Activated gamma-delta T cell treated with anti-CD3 and anti-CD28 coated beads, Interleukin-2, amount 50 U/mL, for 16 hours (primary cell): ENCODE results near the gene ANKRD65.
"Not testable (repeated sequence)": the region's sequence is repeated elsewhere in the genome, so short reads cannot be mapped to it uniquely, and the experiment has no call there.

Source experiments
- DNase-seq: peaks from one replicate; pipeline ENCODE4 v3.0.0-alpha.2; 2020; ENCODE audit warnings: low read depth

The ANKRD65 gene

DNA sequence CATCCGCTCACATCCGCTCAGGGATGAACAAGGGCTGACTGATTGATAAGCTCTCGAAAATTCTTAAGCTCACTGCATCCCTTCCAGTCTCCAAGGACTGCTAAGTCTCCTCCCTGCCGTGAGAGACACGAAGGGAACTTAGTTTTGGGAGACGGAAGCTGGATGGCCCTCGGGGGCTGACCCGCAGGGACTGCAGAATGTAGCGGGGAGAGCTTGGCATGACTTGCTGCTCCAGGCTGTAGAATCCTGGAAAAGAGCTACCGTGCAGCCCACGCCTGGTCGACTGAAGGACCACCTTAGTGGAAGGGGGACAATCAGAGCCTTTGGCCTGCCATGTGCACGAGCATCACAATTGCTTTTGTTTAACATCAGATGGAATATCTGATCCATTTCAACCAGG, 5.3 kb downstream of the ANKRD65 start:
- no peak for DNase-seq

DNA sequence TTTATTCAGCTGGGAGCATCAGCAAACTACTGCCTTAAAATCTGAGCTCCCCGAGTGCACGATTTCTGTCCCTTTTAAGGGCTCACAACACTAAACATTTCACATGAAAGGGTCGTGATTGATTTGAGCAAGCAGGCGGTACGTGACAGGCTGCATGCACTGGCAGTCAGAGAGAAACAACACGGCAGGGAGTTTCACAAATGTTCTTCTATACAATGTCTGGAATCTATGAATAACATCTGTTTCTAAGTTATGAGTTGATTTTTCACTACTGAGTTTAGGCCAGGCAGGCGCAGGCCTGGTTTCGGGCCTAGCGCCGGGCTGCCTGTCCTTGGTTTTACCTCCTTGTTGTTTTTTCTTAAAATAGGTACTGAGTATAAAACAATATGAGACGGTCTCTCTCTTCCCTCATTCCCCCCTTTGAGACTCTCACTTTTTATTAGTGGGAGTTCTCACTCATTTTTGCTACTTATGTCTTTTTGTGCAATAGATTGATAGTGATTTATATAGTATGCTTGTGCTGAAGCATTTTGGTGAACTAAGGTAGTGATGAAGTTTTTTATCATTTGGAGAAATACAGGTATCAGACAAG, 8.7 kb downstream of the ANKRD65 start:
- DNase-seq: not testable (repeated sequence)

DNA sequence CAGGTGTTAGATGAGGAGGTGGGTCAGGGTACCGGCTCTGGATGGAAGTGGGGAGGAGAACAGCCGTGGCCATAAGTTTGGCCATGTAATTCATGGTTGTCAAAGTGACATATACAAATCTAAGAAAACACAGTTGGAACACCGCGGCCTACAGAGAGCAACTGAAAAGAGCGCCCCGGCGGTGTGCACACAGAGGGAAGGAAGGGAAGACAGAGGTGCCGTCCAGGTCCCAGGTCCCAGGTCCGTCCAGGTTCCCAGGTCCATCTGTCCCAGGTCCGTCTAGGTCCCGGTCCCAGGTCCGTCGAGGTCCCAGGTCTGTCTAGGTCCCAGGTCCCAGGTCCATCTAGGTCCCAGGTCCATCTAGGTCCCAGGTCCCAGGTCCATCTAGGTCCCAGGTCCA, 9.4 kb downstream of the ANKRD65 start:
- no peak for DNase-seq

DNA sequence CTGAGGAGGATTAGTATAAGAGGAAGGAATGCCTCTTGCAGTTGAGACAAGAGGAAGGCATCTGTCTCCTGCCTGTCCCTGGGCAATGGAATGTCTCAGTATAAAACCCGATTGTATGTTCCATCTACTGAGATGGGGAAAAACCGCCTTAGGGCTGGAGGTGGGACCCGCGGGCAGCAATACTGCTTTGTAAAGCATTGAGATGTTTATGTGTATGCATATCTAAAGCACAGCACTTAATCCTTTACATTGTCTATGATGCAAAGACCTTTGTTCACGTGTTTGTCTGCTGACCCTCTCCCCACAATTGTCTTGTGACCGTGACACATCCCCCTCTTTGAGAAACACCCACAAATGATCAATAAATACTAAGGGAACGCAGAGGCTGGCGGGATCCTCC, 10.8 kb downstream of the ANKRD65 start:
- DNase-seq: not testable (repeated sequence)

DNA sequence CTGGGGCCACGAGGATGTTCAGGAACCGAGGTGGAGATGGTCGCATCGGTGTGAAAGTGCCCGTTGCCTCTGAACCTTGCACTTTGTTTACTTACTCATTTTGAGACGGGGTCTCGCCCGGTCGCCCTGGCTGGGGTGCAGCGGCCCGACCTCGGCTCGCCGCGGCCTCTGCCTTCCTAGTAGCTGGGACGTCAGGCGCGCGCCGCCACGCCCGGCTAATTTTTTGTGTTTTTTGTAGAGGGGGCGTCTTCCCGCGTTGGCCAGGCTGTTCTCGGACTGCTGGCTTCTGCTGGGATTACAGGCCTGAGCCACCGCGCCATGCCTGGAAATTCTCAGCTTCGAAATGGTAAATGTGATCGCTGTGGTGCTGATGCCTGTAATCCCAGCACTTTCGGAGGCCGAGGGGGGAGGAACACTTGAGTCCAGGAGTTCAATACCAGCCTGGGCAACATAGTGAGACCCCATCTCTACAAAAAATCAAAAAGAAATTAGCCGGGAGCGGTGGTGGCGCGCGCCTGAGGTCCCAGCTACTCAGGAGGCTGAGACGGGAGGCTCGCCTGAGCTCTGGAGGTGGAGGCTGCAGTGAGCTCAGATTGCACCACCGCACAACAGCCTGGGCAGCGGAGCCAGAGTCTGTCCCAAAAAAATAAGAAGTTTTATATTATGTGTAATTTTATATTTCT, 13.3 kb downstream of the ANKRD65 start:
- peak; percentile 6 for DNase-seq

DNA sequence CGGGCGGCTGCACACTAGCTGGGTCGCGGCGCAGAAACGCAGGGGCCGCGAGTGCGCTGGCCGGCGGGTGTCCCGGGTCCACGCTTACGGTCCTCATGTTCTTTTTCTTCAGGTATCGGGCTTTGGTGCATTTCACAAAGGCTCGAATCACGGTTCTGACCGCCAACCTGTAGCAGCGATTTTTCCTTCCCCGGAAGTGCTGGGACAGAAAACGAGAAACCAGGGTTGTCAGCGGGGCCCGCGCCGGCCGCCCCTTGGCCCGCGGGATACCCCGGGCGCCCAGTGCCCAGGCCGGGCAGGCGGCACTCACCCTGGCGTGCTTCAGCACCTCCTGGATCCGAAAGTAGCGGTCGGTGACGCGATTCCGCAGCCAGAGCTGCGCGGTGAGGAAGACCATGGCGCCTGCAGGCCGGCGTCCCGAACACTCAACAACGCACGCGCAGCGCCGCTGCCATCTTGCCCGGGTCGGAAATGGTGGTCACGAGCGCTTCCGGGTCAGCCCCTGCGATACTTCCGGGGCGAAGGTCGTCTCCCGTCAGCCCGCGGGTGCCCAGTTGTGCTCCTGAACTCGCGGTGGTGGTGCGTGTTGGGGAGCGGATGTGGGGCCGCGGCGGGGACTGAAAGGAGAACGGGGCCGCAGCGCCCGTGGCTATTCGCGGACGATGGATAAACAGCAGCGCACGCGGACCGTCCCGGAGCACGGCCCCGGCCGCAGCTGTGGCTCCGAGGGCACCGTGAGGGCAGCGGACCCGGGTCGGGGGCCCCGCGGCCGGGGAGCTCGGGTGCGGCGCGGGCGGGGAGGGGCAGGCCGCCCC, 14.0 kb downstream of the ANKRD65 start, which contains the start of gene MRPL20:
TSS of gene MRPL20 (minus strand) at position 473 of the 815 bp plus-strand sequence. CDS start at position 397, 76 bp downstream.
- peak; percentile 96 for DNase-seq

DNA sequence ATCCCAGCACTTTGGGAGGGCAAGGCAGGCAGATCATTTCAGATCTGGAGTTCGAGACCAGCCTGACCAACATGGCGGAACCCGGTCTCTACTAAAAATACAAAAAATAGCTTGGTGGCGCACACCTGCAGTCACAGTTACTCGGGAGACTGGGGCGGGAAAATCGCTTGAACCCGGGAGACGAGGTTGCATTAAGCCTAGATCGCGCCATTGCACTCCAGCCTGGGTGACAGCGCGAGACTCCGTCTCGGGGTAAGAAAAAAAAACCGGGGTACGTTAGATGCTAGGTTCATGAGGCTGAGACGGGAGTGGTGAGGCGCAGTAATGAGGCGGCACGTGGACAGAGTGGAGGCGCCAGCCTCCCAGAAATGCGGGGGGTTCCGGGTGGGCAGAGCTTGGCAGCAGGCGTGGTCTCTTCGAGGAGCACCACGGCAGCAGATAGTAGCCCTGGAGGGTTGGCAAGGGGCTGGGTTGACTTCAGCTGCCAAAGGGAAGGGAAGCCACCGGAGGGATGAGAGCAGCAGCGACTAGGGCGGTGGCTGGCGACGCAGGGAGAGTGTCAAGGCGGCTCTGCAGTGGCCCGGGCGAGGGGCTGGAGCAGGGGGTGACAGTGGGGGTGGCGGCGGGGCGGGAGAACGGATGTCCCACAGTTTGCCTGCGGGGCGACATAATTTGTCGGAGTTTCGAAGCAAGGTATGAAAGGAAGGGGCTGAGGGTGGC, 14.8 kb downstream of the ANKRD65 start:
- DNase-seq: no peak

DNA sequence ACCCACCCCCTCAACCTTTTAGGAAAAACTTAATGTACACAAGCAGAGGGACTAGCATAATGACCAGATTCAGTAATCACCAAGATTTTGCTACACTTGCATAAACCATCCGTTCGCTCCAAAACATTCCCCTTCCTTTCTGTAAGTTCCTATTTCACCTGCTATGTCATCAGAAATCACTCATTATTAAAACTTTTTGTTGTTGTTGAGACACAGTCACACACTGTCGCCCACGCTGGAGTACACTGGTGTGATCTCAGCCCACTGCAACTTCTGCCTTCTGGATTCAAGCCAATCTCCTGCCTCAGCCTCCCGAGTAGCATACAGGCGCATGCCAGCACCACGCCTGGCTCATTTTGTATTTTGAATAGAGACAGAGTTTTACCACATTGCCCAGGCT, 17.4 kb downstream of the ANKRD65 start:
- no peak for DNase-seq

DNA sequence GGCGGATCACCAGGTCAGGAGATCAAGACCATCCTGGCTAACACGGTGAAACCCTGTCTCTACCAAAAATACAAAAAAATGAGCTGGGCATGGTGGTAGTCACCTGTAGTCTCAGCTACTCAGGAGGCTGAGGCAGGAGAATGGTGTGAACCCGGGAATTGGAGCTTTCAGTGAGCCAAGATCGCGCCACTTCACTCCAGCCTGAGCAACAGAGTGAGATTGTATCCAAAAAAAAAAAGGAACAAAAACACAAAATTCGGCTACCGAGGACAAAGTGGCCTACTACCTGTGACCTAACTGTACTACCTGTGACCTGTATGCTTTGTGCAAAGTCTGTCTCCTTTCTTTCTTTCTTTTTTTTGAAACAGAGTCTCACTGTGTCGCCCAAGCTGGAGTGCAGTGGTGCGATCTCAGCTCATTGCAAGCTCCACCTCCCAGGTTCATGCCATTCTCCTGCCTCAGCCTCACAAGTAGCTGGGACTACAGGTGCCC, 18.1 kb downstream of the ANKRD65 start:
- not testable (repeated sequence) for DNase-seq

DNA sequence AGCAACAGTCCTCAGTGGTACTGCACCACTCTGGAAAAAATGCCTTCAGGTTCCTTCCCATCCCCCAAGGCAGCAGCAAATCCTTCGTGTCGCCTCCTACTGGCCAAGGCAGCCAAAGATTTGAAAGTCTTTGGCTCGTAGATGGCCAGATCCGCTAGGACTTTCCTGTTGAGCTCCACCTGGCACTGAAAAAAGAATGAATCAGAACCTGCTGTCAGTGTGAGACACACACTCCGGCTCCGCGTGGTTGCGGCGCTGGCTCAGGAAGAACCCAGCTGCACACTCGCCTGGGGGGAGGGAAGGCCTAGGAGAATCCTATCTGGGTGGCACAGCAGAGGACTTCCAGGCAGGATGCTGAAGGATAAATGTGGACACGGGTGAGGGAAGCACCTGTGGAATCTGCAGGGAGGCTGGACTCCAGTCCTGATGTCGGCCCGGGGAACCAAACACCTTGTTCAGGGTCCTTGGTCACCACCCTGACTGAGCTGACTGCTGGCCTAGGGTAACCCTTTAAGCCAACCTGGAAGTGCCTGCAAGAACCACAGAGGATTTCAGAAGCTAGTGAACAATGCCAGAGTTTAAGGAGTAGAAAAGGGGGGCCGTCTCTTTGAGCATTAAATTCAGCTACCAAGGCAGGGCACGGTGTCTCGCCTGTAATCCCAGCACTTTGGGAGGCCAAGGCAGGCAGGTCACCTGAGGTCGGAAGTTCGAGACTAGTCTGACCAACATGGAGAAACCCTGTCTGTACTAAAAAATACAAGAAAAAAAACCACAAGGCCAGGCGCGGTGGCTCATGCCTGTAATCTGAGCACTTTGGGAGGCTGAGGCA, 18.8 kb downstream of the ANKRD65 start:
- no peak for DNase-seq

DNA sequence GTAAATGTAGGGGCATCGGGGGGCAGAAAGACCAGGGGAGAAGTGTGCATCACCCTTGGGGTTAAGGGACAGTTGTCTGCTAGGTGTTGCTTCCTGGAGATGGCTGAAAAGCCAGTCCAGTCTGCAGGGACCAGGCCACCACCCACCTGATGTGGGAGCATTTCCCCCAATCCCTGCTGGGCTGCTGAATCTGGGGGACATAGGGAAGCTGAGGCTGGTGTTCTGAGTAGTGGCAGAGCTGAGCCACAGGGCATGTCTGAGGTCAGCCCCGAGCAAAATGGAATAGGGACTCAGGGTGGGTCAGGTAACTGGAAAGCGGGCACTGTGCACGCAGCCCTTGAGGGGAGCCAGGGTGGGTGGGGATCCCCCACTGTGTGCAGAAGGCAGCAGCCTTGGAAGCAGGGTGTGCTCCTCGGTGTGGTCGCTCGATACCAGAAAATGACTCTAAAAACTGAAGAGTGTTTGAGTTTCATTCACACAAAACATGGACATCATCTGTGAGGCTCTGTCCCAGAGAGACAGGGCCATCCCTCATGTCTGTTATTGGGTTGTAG, 19.5 kb downstream of the ANKRD65 start:
- no peak for DNase-seq

DNA sequence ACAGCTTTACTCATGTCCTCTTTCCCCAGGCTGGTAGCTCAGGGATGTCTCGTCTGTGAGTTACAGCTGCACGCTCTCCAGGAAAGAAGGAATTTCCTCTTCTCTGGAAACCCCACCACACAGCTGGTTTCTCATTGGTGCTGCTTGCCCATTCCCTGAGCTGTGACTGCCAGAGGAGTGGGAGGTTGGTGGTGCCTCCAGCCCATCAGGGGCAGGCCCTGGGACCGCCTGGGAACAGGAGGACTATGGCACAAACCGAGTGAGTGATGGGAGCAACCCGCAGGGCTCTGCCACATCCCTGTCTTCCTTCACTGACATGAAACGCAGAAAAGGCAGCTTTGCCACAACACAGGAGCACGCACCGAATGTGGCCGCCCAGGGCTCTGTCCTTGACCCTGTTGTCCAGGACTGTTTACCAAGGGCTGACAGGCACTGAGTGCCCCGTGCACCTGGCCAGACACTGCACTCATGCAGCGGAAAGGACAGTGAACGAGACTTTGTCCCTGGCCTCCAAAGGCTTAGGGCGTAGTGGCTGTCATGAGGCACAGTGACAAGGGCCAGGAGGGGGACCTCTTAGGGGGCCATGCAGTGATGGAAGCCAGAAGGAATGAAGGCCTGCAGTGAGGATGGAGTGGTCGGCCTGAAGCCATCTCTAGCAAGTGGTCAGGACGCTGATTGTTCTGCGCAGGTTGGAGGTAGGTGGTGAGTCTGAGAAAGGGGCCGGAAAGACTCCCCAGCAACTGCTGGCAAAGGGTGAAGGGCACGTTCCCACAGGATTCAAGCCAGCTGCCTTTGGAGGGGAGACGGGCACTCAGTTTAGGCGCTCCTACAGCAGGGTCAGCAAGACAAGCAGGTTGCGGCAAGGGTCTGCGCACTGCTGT, 20.3 kb downstream of the ANKRD65 start:
- DNase-seq: no peak

DNA sequence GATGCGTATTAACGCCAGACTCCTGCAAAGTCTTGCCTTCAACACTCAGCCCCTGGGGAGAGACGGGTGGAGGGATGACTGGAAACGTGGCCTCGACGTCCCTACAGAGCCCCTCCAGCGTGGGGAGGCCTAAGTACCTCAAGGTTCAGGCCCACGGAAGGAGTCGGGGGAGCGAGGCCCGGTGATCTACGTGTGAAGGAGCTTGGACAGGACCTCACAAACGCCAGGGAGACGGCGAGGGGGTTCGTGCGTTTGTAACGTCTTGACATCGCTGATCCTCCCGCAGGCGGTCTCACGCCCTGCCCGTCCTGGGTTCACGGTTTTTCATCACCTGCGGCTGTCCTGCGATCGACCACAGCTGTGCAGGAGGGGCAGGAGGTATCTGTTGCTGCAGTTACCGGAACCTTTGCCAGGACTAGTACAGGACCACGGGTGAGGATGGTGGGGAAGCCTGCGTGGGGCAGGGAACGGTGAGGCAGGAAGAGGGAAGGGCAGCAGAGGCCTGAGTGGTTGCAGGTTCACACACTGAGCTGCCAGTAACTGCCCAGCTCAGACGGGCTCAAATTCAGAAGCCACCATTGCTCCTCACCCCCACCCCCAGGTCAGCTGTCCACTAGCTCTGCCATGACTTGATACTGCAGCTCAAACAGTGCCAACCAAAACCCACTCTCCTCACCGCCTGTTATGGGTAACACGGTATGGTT, 21.1 kb downstream of the ANKRD65 start:
- no peak for DNase-seq

DNA sequence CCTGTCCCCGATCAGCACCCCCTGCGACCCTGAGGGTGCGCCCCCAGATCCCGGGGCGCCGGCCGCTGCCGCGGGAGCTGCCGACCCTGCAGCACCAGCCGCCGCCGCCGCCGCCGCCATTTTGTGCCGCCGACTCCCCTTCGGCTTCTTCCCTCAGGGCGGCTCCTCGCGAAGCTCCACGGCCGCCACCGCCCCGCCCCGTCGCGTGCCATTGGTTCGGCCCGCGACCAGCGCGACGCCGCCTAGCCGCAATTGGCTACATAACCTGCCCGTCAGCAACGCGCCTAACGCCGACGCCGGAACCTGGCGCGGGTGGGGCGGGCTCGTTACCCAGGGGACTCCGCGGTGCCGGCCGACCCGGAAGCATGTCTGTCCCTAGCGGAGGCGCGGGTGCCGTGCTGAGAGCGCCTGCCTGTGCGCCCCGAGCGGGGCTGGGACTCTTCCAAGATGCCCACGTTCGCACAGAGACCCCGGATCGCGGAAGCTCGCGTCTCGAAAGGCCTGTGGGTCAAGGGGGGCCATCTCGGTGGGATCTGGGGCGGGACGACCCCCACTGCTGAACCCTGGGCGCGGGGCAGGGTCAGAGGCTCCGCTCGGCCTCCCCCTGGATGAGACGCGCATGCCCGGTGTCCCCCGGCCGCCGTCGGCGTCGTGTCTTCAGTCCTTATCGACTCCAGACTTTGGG, 21.7 kb downstream of the ANKRD65 start, which contains the start of gene CCNL2:
TSS of gene CCNL2 (minus strand) at position 149 of the 685 bp plus-strand sequence. CDS start at position 120, 29 bp downstream.
- DNase-seq: peak; percentile 99

DNA sequence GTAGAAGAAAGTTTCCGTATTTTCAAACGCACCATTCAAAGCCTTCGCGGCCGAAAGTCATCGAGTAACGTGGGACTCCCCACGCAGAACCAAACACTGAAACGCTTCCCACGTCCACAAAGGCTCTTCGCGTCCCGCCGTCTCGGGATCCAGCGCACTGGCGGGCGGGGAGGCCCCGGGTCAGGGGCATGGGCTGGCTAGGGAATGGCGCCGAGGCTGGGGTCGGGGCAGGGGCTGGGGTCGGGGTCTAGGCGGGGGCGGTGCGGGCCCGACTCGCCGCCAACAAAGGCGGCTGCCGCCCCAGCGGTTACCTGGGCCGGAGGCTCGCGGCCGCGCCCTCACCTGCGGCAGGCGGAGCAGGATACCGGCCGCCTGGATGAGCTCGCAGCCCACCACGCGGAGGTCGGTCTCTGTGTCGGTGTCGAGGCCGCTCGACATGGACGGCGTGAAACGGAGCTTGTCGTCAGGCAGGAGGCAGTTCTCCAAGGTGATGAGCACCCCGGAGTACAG, 22.3 kb downstream of the ANKRD65 start:
- DNase-seq: no peak

DNA sequence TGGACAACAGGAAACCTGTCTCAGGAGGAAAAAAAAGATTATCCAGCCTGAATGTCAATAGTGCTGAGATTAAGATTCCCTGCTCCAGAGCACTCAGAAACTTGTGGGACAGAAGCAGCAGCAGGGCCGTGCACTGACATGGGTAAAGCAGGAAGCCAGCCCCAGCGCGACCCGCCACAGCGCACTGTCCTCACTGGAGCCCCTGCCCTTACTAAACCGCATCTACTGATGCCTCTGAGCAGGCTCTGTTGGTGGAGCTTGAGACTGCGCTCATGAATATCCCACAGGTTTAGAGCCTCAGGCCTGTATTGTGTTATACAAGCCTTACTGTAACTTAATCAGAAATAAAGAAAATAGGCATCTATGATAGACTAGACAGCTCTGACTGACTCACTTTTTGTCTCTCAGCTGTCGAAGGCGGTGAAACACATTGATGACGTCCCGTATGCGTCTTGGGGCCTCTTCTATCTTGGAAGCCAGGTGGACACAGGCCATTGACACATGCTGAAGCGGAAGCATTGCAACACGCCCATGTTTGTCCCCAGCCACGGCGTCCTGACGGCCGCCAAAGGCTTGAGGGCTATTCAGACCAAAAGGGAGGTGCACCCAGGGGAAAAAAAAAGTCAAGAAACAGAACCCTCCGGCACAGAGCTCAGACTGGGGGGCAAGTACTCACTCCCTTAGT, 23.1 kb downstream of the ANKRD65 start:
- no peak for DNase-seq

DNA sequence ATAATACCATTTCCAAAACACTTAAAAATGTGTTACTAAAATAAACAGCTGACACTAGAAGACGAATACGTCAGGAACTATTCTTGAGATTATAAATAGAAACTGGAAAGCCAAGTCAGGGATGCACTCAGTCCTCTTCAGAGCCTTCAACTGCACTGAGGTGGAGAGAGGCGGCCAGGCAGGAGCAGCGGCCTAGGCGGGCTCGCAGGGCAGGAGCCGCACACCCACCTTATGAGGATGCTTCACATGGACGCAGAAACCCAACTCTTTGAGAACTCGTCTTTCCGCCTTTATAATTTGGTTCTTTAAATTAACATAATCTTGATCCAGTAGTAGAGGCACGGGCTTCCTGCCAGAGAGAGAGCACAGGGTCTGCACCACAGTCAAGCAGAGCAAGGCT, 25.9 kb downstream of the ANKRD65 start:
- no peak for DNase-seq

DNA sequence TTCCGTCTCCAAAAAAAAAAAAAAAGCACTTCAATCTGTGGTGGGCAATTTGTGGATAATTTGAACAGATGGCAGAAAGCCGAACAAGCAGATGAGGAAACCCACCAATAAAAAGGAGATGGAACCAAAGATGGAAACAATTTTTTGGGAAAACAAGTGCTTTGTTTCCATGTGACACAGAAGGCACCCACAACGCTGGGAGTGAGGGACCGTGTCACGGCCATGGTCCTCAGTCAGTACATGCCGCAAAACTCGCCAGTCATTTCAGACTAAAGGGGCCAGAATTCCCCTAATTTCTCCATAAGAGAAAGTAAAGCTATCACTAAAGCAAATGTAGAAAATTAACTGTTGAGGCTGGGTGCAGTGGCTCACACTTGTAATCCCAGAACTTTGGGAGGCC, 27.0 kb downstream of the ANKRD65 start:
- DNase-seq: no peak
